ENCODE results near the gene GOLIM4.
"Not testable (repeated sequence)": the region's sequence is repeated elsewhere in the genome, so short reads cannot be mapped to it uniquely, and the experiment has no call there.

The GOLIM4 gene

DNA sequence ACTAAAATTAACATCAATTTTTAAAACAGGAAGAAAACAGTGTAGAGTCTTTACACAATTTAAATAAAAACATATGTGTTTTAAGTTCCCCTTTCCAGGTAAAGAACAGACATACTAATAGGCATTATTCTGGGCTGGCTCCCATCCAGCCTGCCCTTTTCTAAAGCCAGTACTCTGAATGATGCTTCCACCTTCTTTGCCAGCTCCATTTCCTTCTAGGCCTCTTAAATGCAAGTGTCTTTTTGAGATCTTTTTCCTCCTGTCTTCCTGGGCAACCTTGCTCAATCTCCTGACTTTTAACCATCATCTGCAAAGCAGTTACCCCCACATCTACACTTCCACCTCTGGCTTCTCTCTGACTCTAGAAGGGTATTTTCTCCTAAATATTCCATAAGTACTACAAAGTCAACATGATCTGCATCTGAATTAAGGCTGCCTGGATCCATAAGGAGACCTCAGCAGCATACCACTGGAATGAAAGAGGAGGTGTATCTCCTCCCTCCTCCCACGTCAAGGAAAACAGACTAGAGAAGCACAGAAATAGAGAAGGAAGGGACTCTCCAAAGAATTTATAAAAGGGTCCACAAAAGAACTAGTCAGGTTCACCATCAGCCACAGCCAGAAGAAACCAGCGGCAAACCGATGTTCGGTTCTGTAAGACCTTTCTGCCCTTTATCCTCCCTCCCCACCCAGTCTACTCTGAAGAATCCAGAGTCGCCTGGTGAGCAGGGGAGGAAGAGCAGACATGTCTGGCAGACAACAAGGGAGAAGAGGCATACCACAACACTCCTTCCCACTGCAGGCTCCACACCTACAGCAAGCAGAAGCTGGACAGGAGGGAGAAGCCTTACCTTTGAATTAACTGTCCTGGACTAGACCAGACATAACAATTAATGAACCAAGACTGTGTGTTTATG, 47.1 kb downstream of the GOLIM4 start:
- no peak for DNase-seq (ENCODE audit: low read depth)

- no peak for DNase-seq (ENCODE audit: low read depth)
Measured at GRCh38 chr3:168047936-168048335, 47.8 kb downstream of the GOLIM4 start.

DNA sequence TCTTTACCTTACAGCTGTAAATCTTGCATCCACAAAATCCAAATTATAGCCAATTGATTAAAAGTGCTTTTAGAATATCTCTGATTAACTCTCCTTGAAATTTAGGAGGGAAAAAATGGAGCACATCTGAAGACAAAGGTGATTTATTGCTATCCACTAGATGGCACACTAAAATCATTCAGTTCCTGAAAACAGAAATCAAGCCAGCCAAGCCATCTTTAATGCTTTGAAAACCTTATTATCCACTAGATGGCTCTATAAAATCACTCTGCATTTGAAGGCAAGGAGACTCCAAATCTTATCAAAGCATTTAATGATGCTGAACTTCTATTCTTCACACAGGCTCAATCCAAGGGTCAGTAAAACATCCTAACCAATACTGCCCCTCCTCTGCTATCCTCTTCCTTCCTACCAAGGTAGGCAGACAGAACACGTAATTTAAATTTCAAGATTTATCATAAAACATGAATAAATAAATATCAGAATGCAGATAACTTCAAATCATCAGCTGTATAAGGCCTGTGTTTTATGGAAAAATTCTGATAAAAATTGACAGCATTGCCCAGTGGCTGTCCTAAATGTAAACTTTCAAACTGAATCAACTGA, 48.4 kb downstream of the GOLIM4 start:
- no peak for DNase-seq (ENCODE audit: low read depth)

DNA sequence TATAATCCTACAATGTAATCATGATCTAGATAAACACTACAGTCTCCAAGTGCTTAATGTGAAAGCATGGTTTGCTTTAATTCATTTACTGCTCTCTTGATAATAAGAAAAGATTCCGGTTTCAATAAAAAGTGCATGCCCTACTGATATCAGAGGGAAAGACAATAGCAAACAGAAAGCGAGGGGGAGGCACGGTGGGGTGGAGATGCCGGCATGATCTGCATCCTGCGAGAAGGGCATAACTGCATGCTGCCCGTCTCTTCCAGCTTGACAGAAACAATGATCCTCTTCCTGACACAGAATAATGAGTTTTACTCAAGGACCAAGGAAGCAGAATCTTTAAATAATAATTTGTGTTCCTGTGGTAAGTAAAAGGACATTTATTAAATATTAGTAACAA, 51.7 kb downstream of the GOLIM4 start:
- no peak for DNase-seq (ENCODE audit: low read depth)

DNA sequence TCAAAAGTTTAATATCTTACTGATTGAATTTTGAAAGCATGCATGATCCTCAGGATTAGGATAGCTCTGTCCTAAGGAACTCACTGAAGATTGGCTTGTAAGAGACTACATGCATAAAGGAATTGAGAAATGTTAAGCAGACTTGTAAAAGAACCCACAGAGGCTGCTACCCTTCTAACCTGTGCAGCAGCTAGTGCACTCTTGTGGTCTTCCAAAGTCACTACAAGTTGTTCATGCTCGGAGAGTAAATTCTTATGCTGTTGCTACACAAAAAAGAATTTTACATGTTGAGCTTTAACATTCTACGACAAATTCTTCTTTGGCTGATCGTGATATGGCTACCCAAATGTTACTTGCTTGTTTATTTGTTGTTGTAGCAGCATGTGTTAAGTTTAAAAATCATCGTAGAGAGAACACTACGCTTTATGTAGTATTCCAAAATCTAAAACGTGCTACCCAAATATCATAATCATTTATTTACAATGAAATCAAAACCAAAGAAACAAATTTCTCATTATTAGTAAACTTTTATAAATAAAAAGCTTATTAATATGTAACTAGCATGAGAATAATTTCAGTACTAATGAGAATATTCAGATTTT, 55.0 kb downstream of the GOLIM4 start:
- no peak for DNase-seq (ENCODE audit: low read depth)

- no peak for DNase-seq (ENCODE audit: low read depth)
Measured at GRCh38 chr3:168037020-168037419, 58.7 kb downstream of the GOLIM4 start.

- DNase-seq (ENCODE audit: low read depth) = no peak
Measured at GRCh38 chr3:168036619-168037018, 59.1 kb downstream of the GOLIM4 start.

- no peak for DNase-seq (ENCODE audit: low read depth)
Measured at GRCh38 chr3:168034152-168034928, 61.4 kb downstream of the GOLIM4 start.

DNA sequence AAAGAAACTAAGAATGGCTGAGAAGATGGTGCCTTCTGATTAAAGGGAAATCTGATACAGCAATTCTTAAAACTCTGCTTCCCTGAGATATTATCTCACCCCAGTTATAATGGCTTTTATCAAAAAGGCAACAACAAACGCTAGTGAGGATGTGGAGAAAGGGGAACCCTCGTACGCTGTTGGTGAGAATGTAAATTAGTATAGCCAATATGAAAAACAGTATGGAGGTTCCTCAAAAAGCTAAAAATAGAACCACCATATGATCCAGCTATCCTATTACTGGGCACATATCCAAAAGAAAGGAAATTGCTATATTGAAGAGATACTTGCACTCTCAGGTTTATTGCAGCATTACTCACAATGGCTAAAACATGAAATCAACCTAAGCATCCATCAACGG, 65.1 kb downstream of the GOLIM4 start:
- no peak for DNase-seq (ENCODE audit: low read depth)

DNA sequence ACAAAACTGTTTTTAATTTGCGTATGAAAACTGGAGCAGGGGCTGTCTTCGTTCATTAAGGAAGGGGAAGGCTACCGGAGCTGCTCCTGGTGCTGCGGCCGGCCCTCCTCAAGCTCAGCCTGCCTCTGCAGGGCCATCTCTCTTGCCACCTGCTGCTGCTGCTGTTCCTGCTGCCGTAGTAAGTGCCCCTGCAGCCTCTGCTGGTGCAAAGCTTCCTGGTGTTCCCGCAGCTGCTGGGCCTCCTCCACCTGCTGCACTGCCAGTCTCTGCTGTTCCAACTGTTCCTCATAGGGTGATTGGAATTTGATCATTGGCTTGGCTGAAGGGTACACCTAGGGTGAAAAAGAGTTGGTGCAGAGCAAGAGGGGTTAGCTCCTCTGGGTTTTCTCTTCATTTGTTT, 66.0 kb downstream of the GOLIM4 start:
- no peak for DNase-seq (ENCODE audit: low read depth)

DNA sequence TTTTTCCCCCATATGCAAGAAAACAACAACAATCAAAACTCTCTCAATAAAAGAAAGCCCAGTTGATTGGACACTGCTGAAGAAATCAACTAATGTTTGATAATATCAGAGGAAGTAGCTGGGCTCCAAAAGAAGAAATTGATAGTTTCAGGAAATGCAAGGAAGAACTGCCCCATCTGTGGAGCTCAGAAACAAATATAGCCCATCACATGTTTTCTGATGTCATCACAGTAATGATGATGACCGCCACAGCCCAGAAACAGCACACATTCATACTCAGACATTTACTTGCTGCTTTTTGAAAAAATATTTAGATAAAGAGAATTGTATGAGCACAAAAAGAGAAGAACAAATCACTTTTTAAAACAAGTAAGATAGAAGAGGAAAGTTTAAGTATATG, 67.6 kb downstream of the GOLIM4 start:
- DNase-seq (ENCODE audit: low read depth) = no peak

DNA sequence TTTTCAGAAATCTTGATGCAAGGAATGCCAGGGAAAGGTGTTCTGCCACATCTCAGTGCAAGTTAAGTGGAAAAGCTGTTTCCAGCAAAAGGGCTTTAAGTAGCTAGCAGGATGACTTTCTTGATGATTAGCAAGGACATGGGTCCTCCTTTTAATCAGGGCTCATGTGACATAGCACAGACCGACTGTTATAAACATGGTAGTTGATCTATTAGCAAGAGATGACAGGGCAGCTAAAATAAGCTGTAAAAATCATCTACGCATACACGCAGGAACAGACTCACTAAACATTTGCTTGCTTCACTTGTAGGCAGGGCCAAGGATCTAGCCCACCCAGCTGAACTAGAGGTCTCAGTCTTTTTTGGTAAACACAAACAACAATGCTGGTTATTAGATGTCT, 69.0 kb downstream of the GOLIM4 start:
- DNase-seq (ENCODE audit: low read depth) = no peak

DNA sequence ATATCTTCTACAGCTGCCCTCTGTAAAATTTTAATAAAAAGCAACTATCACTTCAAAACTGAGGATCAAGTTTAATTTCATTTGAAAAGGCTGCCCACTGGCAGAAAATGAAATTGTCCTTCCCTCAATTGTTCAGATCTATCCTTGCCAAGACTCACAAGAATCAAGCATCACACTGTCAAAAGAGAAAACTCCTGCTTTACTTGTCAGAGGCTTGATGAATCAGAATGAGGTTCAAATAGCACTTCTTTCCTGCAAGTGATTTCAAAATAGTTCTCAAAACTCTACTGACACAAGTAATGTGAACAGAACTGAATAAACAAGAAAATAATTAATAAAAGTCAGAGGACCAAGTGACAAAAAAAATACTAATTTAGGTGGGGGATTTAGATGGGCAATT, 70.6 kb downstream of the GOLIM4 start:
- no peak for DNase-seq (ENCODE audit: low read depth)

GRCh38 chr3:168024537-168024941, 71.2 kb downstream of the GOLIM4 start:
- DNase-seq (ENCODE audit: low read depth) = peak; percentile 88

GRCh38 chr3:168021737-168022450, 73.8 kb downstream of the GOLIM4 start:
- no peak for DNase-seq (ENCODE audit: low read depth)

- DNase-seq (ENCODE audit: low read depth) = not testable (repeated sequence)
Measured at GRCh38 chr3:168011280-168011679, 84.4 kb downstream of the GOLIM4 start.

DNA sequence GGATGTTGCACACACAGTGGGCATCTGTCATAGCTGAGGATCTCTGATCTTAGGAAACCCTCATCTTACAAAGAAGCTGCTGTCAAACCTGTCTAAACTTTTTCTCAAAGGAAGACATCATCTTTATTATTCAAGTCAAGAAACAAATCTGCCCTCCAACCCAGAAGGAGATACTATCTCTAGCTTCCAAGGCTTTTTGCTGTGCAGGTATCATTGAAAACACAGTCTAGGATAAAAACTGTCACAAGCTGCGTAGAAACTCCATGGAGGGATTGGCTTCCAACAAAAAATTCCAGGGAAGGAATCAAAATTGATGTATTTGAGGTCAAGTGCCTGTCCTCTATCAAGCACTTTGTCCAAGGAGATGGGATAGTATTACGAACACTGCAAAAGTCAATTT, 89.1 kb downstream of the GOLIM4 start:
- no peak for DNase-seq (ENCODE audit: low read depth)

GRCh38 chr3:168003911-168004310, 91.8 kb downstream of the GOLIM4 start:
- DNase-seq (ENCODE audit: low read depth) = no peak

- DNase-seq (ENCODE audit: low read depth) = no peak
Measured at GRCh38 chr3:168002786-168003368, 92.8 kb downstream of the GOLIM4 start.

DNA sequence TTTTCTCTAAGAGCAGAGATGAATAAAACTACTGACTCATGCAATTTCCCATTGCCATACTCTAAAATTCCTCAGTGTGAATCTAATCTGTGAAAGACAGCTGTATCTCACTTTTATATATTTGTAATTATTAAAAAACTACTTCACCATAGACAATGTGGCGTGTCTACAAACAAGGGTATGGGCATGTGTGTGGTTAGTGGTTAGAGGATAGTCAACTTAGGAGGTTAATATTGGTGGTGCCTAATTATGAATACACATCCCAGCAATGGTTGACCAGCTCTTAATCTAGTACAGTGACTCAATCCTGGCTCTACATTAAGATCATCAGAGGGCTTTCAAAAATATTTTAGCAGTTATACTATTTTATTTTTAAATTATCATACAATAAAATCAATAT, 94.5 kb downstream of the GOLIM4 start:
- DNase-seq (ENCODE audit: low read depth) = no peak

DNA sequence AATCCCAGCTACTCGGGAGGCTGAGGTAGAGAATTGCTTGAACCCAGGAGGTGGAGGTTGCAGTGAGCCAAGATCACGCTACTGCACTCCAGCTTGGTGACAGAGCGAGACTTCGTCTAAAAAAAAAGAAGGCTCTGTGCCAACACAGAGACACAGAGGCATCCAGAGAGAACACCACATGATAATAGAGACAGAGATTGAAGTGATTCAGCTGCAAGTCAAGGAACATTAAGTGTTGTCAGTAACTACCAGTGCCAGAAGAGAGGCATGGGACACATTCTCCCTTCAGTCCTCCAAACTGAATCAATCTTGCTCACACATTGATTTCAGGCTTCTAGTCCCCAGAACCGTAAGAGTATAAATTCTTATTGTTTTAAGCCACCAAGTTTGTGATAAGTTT, 97.5 kb downstream of the GOLIM4 start:
- DNase-seq (ENCODE audit: low read depth) = no peak

Data from non-pigmented ciliary epithelial cell (primary cell).